GM18511 (cell line): ENCODE data around the gene NNT.
A peak's percentile ranks its signal among the peaks of the same experiment; 100 is the strongest.
"Not testable (repeated sequence)": the region's sequence is repeated elsewhere in the genome, so short reads cannot be mapped to it uniquely, and the experiment has no call there.

ENCODE experiments used
- ATAC-seq: cut with Tn5 transposase; IDR thresholded peaks from one replicate; pipeline ENCODE4 v1.9.1; 2021; ENCODE audit warnings: mild to moderate bottlenecking, moderate library complexity; ENCODE audit not compliant: unreplicated experiment

Gene NNT

GRCh38 chr5:43702293-43702692 lies 99.3 kb downstream of the NNT start:
- ATAC-seq, result no peak

- ATAC-seq, result no peak
Observed at GRCh38 chr5:43702815-43703214, 99.8 kb downstream of the NNT start.

- no peak for ATAC-seq
Observed at GRCh38 chr5:43704243-43704642, 101.3 kb downstream of the NNT start.

- not testable (repeated sequence) for ATAC-seq
Observed at GRCh38 chr5:43706576-43706975, 103.6 kb downstream of the NNT start.

- ATAC-seq, result no peak
Observed at GRCh38 chr5:43711496-43711895, 108.5 kb downstream of the NNT start.

GRCh38 chr5:43712081-43712480 lies 109.1 kb downstream of the NNT start:
- ATAC-seq, result no peak

- not testable (repeated sequence) for ATAC-seq
Observed at GRCh38 chr5:43719783-43720182, 116.8 kb downstream of the NNT start.

- no peak for ATAC-seq
Observed at GRCh38 chr5:43728581-43728980, 125.6 kb downstream of the NNT start.

- ATAC-seq, result peak; percentile 59
Observed at GRCh38 chr5:43729846-43730478, 127.0 kb downstream of the NNT start.

GRCh38 chr5:43730832-43731342 lies 127.9 kb downstream of the NNT start:
- no peak for ATAC-seq

- ATAC-seq, result no peak
Observed at GRCh38 chr5:43731573-43731972, 128.6 kb downstream of the NNT start.

GRCh38 chr5:43745923-43746548 lies 143.1 kb downstream of the NNT start:
- not testable (repeated sequence) for ATAC-seq

GRCh38 chr5:43750809-43751208 lies 147.8 kb downstream of the NNT start:
- no peak for ATAC-seq

GRCh38 chr5:43753069-43753468 lies 150.1 kb downstream of the NNT start:
- ATAC-seq, result no peak
